Loucy (cell line): Measurements from ENCODE around the gene SMARCAL1.
A peak's percentile ranks its signal among the peaks of the same experiment; 100 is the strongest.

Experiments used
- H2AFZ ChIP-seq: fragments of 200-600 bp; sonication (generic); 2 replicates; pipeline ENCODE4 v1.6.0; 2016; ENCODE audit warnings: antibody characterized with exemption, mild to moderate bottlenecking, low read length, moderate library complexity
- H3F3A ChIP-seq: fragments of 200-600 bp; 2 replicates; pipeline ENCODE4 v1.6.0; 2016; ENCODE audit warnings: antibody characterized with exemption, low read depth, mild to moderate bottlenecking
- H3K27me3 ChIP-seq: fragments of 200-600 bp; sonication (generic); 2 replicates; pipeline ENCODE4 v1.6.1; 2014; ENCODE audit warnings: low read length, mild to moderate bottlenecking; ENCODE audit not compliant: insufficient read depth, poor library complexity, severe bottlenecking
- H3K36me3 ChIP-seq: fragments of 200-600 bp; sonication (generic); 2 replicates; pipeline ENCODE4 v1.6.1; 2016; ENCODE audit warnings: low read length; ENCODE audit not compliant: insufficient read depth
- H3K4me1 ChIP-seq: fragments of 200-600 bp; sonication (generic); 2 replicates; pipeline ENCODE4 v1.5.1; 2014; ENCODE audit warnings: low read length, mild to moderate bottlenecking; ENCODE audit not compliant: insufficient read depth, poor library complexity, severe bottlenecking
- H3K4me2 ChIP-seq: fragments of 200-600 bp; sonication (generic); 2 replicates; pipeline ENCODE4 v1.6.0; 2014; ENCODE audit warnings: antibody characterized with exemption, low read length, low read depth, mild to moderate bottlenecking; ENCODE audit not compliant: poor library complexity, severe bottlenecking
- H3K4me3 ChIP-seq: fragments of 200-600 bp; sonication (generic); 2 replicates; pipeline ENCODE4 v1.5.1; 2014; ENCODE audit warnings: low read length, mild to moderate bottlenecking, mixed read lengths; ENCODE audit not compliant: poor library complexity, severe bottlenecking
- H3K79me2 ChIP-seq: fragments of 200-600 bp; sonication (generic); 2 replicates; pipeline ENCODE4 v1.6.1; 2014; ENCODE audit warnings: low read length; ENCODE audit not compliant: insufficient read depth
- H3K9ac ChIP-seq: fragments of 200-600 bp; sonication (generic); 2 replicates; pipeline ENCODE4 v1.6.0; 2014; ENCODE audit warnings: mild to moderate bottlenecking, low read depth, low read length, moderate library complexity; ENCODE audit not compliant: poor library complexity, severe bottlenecking
- H3K9me2 ChIP-seq: fragments of 200-600 bp; sonication (generic); replicated peaks from 2 replicates; pipeline ENCODE4 v1.6.1; 2016; ENCODE audit warnings: low read depth, low read length, mixed read lengths
- H3K9me3 ChIP-seq: fragments of 200-600 bp; sonication (generic); 2 replicates; pipeline ENCODE4 v1.6.1; 2014; ENCODE audit warnings: mild to moderate bottlenecking, antibody characterized with exemption, low read length, low read depth; ENCODE audit not compliant: insufficient read depth
- H4K20me1 ChIP-seq: fragments of 200-600 bp; sonication (generic); 2 replicates; pipeline ENCODE4 v1.6.0; 2014; ENCODE audit warnings: antibody characterized with exemption, low read length, mild to moderate bottlenecking; ENCODE audit not compliant: insufficient read depth, poor library complexity, severe bottlenecking
- EZH2phosphoT487 ChIP-seq: fragments of 200-600 bp; IDR thresholded peaks from 2 replicates; pipeline ENCODE4 v1.6.1; 2018; ENCODE audit warnings: antibody characterized with exemption, mild to moderate bottlenecking, moderate library complexity, borderline replicate concordance
- TF ChIP-seq, protein P1 (sequence below): fragments of 200-600 bp; sonication (generic); conservative IDR thresholded peaks from 2 replicates; pipeline ENCODE4 v1.5.1; 2014; ENCODE audit warnings: mild to moderate bottlenecking, antibody characterized with exemption, low read length

Gene SMARCAL1

DNA sequence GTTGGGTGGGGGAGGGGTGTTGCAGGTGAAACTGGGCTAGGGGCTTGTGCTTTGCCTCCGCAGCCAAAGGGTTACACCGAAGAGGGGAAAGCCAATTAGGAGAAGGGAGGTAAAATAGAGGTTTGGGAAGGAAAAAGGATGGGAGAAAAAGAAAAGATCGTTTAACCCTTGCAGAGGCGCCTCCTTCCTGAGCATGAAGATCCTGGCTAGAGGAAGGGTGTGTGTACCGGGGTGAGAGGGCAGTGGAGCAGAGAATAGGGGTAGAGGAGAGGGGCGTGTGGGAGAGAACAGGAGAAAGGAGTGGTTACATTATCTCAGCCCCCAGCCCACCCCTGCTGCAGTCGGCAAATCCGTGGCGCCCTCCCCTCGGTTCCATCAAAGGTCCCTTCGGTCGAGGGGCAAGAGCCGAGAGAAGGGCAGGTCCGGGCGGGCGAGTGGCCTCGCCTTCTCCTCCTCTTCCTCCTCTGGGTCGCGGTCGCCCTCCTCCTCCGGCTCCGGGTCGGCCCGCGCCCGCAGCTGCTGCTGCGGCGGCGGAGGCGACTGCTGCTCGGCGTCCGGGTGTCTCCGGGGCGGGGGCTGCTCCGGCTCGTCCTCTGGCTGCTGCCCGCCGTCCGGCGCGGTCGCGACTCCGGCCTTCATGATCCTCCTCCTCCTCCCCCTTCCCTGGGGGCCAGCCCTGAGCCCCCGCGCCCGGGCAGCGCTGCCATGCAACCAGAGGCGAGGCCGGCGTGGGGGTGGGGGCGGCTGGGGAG is 41.1 kb upstream of the SMARCAL1 start:
- H3K79me2 ChIP-seq = no peaks in the 10 kb centered on the region
- no peak overlapping the region for H3K4me3 ChIP-seq
- H3K4me2 ChIP-seq = no peak overlapping the region
- TF ChIP-seq, protein P1, sequence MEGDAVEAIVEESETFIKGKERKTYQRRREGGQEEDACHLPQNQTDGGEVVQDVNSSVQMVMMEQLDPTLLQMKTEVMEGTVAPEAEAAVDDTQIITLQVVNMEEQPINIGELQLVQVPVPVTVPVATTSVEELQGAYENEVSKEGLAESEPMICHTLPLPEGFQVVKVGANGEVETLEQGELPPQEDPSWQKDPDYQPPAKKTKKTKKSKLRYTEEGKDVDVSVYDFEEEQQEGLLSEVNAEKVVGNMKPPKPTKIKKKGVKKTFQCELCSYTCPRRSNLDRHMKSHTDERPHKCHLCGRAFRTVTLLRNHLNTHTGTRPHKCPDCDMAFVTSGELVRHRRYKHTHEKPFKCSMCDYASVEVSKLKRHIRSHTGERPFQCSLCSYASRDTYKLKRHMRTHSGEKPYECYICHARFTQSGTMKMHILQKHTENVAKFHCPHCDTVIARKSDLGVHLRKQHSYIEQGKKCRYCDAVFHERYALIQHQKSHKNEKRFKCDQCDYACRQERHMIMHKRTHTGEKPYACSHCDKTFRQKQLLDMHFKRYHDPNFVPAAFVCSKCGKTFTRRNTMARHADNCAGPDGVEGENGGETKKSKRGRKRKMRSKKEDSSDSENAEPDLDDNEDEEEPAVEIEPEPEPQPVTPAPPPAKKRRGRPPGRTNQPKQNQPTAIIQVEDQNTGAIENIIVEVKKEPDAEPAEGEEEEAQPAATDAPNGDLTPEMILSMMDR = no peak
- TF ChIP-seq EZH2phosphoT487 = no peak
- H2AFZ ChIP-seq = no peak overlapping the region
- no peaks in the 10 kb centered on the region for H3F3A ChIP-seq
- no peaks in the 10 kb centered on the region for H3K27me3 ChIP-seq
- H3K9me2 ChIP-seq = no peaks in the 10 kb centered on the region
- no peaks in the 10 kb centered on the region for H4K20me1 ChIP-seq
- H3K9ac ChIP-seq = no peak overlapping the region
- H3K36me3 ChIP-seq = no peaks in the 10 kb centered on the region
- H3K4me1 ChIP-seq = peaks cover 5% of the 10 kb centered on the region
- no peaks in the 10 kb centered on the region for H3K9me3 ChIP-seq

DNA sequence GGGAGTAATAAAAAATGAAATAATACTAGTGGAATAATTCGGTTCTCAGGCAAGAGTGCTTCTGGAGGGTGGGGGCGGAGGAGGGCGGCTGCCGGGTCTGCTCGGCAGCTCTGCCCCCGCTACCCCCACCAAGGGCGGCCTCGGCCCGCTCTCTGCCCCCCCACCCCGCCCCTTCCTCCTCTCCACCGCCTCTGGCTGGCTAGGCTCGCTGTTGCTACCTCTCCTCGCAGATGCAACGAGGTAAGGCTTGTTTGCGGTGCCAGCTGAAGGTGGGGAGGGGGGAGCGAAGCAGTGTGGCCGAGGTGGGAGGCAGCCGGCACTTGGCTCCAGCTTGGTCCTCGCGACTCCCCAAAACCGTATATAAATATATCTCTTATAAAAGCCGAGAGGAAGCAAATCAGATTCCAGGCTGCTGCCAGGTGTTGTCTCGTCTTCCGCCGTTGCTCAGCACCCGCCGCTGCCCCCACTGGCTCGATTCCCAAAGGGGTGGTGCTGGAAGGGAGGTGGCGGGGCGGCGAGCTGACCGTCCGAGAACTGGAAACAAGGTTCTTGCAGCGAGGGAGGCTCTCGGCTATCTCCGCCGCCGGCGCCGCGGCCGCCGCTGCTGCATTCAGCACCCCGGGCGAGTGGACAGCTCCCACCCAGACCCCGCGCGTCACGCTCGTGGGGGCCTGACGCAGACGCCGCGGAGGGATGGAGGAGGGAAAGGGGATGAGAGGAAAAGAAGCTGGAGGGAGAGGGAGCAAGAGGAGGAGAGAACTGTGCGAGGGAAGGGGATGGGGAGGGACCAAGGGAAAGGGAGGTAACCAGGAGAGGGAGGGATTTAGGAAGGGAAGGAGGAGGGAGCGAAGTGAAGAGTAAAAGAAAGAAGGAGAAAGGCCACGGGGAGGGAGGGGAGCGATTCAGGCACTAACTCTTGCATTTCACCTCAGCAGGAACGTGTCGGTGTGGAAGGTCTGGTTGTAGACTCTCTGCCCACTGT is 40.3 kb upstream of the SMARCAL1 start, which contains the start of gene MARCHF4:
MARCHF4 (minus strand) TSS at position 763 of the 982 bp plus-strand sequence. CDS start 2,223 bp downstream, outside the sequence.
- H3K36me3 ChIP-seq = no peaks in the 10 kb centered on the region
- no peaks in the 10 kb centered on the region for H3K79me2 ChIP-seq
- peak within 1 kb of the TSS; percentile 50 for H3K4me3 ChIP-seq
- no peaks in the 10 kb centered on the region for H3K27me3 ChIP-seq
- H3K9me2 ChIP-seq = no peaks in the 10 kb centered on the region
- H4K20me1 ChIP-seq = no peaks in the 10 kb centered on the region
- H3F3A ChIP-seq = no peaks in the 10 kb centered on the region
- H3K9ac ChIP-seq = no peak within 1 kb of the TSS
- peaks cover 5% of the 10 kb centered on the region for H3K4me1 ChIP-seq
- TF ChIP-seq, protein P1 = no peak
- no peak for TF ChIP-seq EZH2phosphoT487
- peak within 1 kb of the TSS; percentile 66 for H3K4me2 ChIP-seq
- no peaks in the 10 kb centered on the region for H3K9me3 ChIP-seq
- no peak within 1 kb of the TSS for H2AFZ ChIP-seq

DNA sequence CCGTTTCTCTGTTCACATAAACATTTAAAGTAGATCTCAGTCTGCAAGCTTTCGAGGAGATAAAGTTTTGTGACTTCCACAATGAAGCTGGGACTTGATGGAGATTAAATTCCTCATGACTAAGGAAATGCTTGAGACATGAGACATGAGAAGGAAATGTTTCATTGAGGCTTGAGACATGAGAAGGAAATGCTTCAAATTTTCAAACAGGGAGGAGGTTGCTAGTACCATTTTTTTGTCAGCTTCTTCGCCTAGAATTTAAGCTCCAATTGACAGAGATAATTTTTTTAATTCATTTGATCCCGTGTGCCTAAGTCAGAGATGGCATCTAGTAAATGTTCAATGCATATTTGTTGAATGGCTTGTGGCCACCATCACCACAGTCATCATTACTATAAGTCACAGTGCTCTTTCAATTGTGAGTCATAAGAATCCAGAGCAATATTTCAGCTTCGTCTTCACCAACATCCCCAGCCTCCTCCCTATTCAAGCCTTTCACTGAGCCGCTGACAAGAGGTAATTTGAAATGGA is 39.5 kb upstream of the SMARCAL1 start:
- Histone ChIP-seq H3K79me2 (no peaks in the 10 kb centered on the region), H3K9me2 (no peaks in the 10 kb centered on the region), H2AFZ (no peak overlapping the region), H4K20me1 (no peaks in the 10 kb centered on the region), H3K4me3 (no peak overlapping the region), H3F3A (no peaks in the 10 kb centered on the region), H3K36me3 (no peaks in the 10 kb centered on the region), H3K4me1 (peaks cover 5% of the 10 kb centered on the region), H3K27me3 (no peaks in the 10 kb centered on the region), H3K9me3 (no peaks in the 10 kb centered on the region), H3K4me2 (peak overlapping the region; percentile 66), H3K9ac (no peak overlapping the region)
- TF ChIP-seq, protein P1 = no peak
- no peak for TF ChIP-seq EZH2phosphoT487
